GM23338 (cell line): ENCODE results near the gene FBRSL1. TPM values are rescaled to one million over a fixed set of nuclear protein-coding genes. Genes with fewer than 3 reads are reported as not detected.

Experiments
- ATAC-seq: fragments of 200-7000 bp; cut with Tn5 transposase; 3 replicates; pipeline ENCODE4 v1.9.1; 2020
- DNase-seq: peaks from one replicate; pipeline ENCODE4 v3.0.0-alpha.2; 2015; ENCODE audit warnings: low spot score
- H2AFZ ChIP-seq: fragments of 200-600 bp; sonication (generic); 2 replicates; pipeline ENCODE4 v1.8.0; 2016; ENCODE audit warnings: antibody characterized with exemption, mild to moderate bottlenecking, moderate library complexity
- H3F3A ChIP-seq: fragments of 200-600 bp; sonication (generic); replicated peaks from 2 replicates; pipeline ENCODE4 v1.8.0; 2017; ENCODE audit warnings: antibody characterized with exemption, mixed run types, low read depth
- H3K27ac ChIP-seq: fragments of 200-600 bp; sonication (generic); 2 replicates; pipeline ENCODE4 v1.6.1; 2016; ENCODE audit warnings: low read depth
- H3K27me3 ChIP-seq: fragments of 200-600 bp; sonication (generic); 2 replicates; pipeline ENCODE4 v1.8.0; 2016; ENCODE audit warnings: mild to moderate bottlenecking, mixed run types, moderate library complexity; ENCODE audit not compliant: insufficient read depth
- H3K36me3 ChIP-seq: fragments of 200-600 bp; sonication (generic); 2 replicates; pipeline ENCODE4 v1.8.0; 2016; ENCODE audit warnings: mild to moderate bottlenecking; ENCODE audit not compliant: insufficient read depth
- H3K4me1 ChIP-seq: fragments of 200-600 bp; sonication (generic); 2 replicates; pipeline ENCODE4 v1.8.0; 2016; ENCODE audit warnings: mild to moderate bottlenecking, moderate library complexity; ENCODE audit not compliant: insufficient read depth
- H3K4me2 ChIP-seq: fragments of 200-600 bp; sonication (generic); 2 replicates; pipeline ENCODE4 v1.7.1; 2017; ENCODE audit warnings: mixed run types
- H3K4me3 ChIP-seq: fragments of 200-600 bp; sonication (generic); 2 replicates; pipeline ENCODE4 v1.6.1; 2016; ENCODE audit warnings: mixed run types
- H3K79me2 ChIP-seq: fragments of 200-600 bp; sonication (generic); replicated peaks from 2 replicates; pipeline ENCODE4 v1.8.0; 2017; ENCODE audit warnings: mild to moderate bottlenecking; ENCODE audit not compliant: insufficient read depth
- H3K9me2 ChIP-seq: fragments of 200-600 bp; sonication (generic); 2 replicates; pipeline ENCODE4 v1.8.0; 2017; ENCODE audit not compliant: insufficient read depth
- H4K20me1 ChIP-seq: fragments of 200-600 bp; sonication (generic); replicated peaks from 2 replicates; pipeline ENCODE4 v1.8.0; 2017; ENCODE audit warnings: mild to moderate bottlenecking; ENCODE audit not compliant: insufficient read depth
- H3K27ac Mint-ChIP-seq: 2 replicates; pipeline ENCODE4 v1.8.0; 2020; ENCODE audit warnings: inconsistent platforms, mild to moderate bottlenecking, moderate library complexity, mixed read lengths
- H3K27me3 Mint-ChIP-seq: 3 replicates; pipeline ENCODE4 v1.8.0; 2022; ENCODE audit warnings: low read depth, mild to moderate bottlenecking, moderate library complexity, mixed read lengths, inconsistent platforms; ENCODE audit not compliant: insufficient read depth, poor library complexity
- H3K36me3 Mint-ChIP-seq: 3 replicates; pipeline ENCODE4 v1.8.0; 2021; ENCODE audit warnings: low read depth, mild to moderate bottlenecking, inconsistent platforms, moderate library complexity, mixed read lengths
- H3K4me1 Mint-ChIP-seq: 3 replicates; pipeline ENCODE4 v1.8.0; 2020; ENCODE audit warnings: mild to moderate bottlenecking, inconsistent platforms, mixed read lengths
- H3K4me3 Mint-ChIP-seq: 3 replicates; pipeline ENCODE4 v1.8.0; 2021; ENCODE audit warnings: moderate library complexity, mild to moderate bottlenecking, inconsistent platforms, mixed read lengths
- H3K9me3 Mint-ChIP-seq: 3 replicates; pipeline ENCODE4 v1.8.0; 2020; ENCODE audit warnings: moderate library complexity, mild to moderate bottlenecking, inconsistent platforms, mixed read lengths
- CREB1 ChIP-seq: fragments of 250-450 bp; sonication (Bioruptor Pico); IDR thresholded peaks from 2 replicates; pipeline ENCODE4 v1.5.0; 2020; ENCODE audit warnings: low read depth, mild to moderate bottlenecking, moderate library complexity
- CTCF ChIP-seq, 2 experiments: fragments of 200-600 bp in 1 of 2; sonication (generic) in 1 of 2; conservative IDR thresholded peaks; 2 replicates each; pipeline versions ENCODE4 v1.5.1 to v1.6.1; 2016 to 2017; ENCODE audit warnings: antibody characterized with exemption in 2 of 2, low read depth in 2 of 2, mild to moderate bottlenecking in 2 of 2, moderate library complexity in 1 of 2
- ETS1 ChIP-seq: IDR thresholded peaks from 2 replicates; pipeline ENCODE4 v1.6.1; 2016; ENCODE audit warnings: antibody characterized with exemption
- EZH2phosphoT487 ChIP-seq: fragments of 200-600 bp; sonication (generic); IDR thresholded peaks from one replicate; pipeline ENCODE4 v1.8.1; 2018; ENCODE audit warnings: antibody characterized with exemption; ENCODE audit not compliant: unreplicated experiment
- JUNB ChIP-seq: IDR thresholded peaks from one replicate; pipeline ENCODE4 v1.6.1; 2016; ENCODE audit warnings: antibody characterized with exemption; ENCODE audit not compliant: unreplicated experiment
- NANOG ChIP-seq: IDR thresholded peaks from 2 replicates; pipeline ENCODE4 v1.6.1; 2016; ENCODE audit warnings: antibody characterized with exemption, borderline replicate concordance
- POLR2AphosphoS5 ChIP-seq: IDR thresholded peaks from 2 replicates; pipeline ENCODE4 v1.6.1; 2016; ENCODE audit warnings: antibody characterized with exemption, low read depth
- REST ChIP-seq: IDR thresholded peaks from one replicate; pipeline ENCODE4 v1.6.1; 2018; ENCODE audit warnings: antibody characterized with exemption; ENCODE audit not compliant: unreplicated experiment
- STAT1 ChIP-seq: IDR thresholded peaks from one replicate; pipeline ENCODE4 v1.6.1; 2016; ENCODE audit warnings: antibody characterized with exemption; ENCODE audit not compliant: unreplicated experiment
- ZNF114 ChIP-seq: fragments of 250-450 bp; sonication (Bioruptor Pico); IDR thresholded peaks from 2 replicates; pipeline ENCODE4 v1.5.0; 2020; ENCODE audit warnings: mild to moderate bottlenecking, moderate library complexity
- ZNF331 ChIP-seq: fragments of 250-450 bp; sonication (Bioruptor Pico); IDR thresholded peaks from 2 replicates; pipeline ENCODE4 v1.5.0; 2020; ENCODE audit warnings: low read depth, mild to moderate bottlenecking, moderate library complexity
- polyA plus RNA-seq: library from polyadenylated mRNA; unstranded; fragments of >200 nt; fragmentation: Nextera tagmentation; extraction: Ambion mirVana; gene quantifications from 2 replicates; pipeline ENCODE4 v1.2.1, GENCODE V29; 2016
- total RNA-seq: library from RNA; depleted of rRNA; stranded (reverse); fragments of >200 nt; shearing (Covaris generic); gene quantifications from 2 replicates; pipeline ENCODE4 v1.2.3, GENCODE V29; 2014

The FBRSL1 gene
- total and polyA plus RNA-seq, 2 experiments from 2014 or later, result 37.8 to 89.8 TPM

GRCh38 chr12:132481771-132482745 is 7.9 kb upstream of the FBRSL1 start (continued):
- TF ChIP-seq EZH2phosphoT487, result no peak
- TF ChIP-seq POLR2AphosphoS5, result no peak
- TF ChIP-seq ZNF114 (CRISPR knock-in tag), result no peak
- TF ChIP-seq REST, result no peak
- no peak for TF ChIP-seq CTCF (conservative IDR thresholded peaks at IDR 0.05; ENCODE audit: low read depth in 2 of 2)
- no peak for TF ChIP-seq NANOG

- H3K4me1 Mint-ChIP-seq, result 0 out of 3 replicates have a peak, but pooled peaks cover 4% of the 10 kb centered on the region
- Histone ChIP-seq H4K20me1 (no peaks in the 10 kb centered on the region), H3K9me2 (no peaks in the 10 kb centered on the region), H3K79me2 (no peaks in the 10 kb centered on the region), H3F3A (no peaks in the 10 kb centered on the region), H2AFZ (no peak overlapping the region), H3K4me3 (no peak overlapping the region), H3K4me2 (no peak overlapping the region), H3K27me3 (peaks cover 89% of the 10 kb centered on the region), H3K4me1 (no peaks in the 10 kb centered on the region), H3K36me3 (no peaks in the 10 kb centered on the region), H3K27ac (no peak overlapping the region)
- H3K4me3 Mint-ChIP-seq, result no peak overlapping the region
- ATAC-seq (no peak), DNase-seq (no peak)
- H3K36me3 Mint-ChIP-seq, result no peaks in the 10 kb centered on the region
- H3K27me3 Mint-ChIP-seq, result peaks cover 62% of the 10 kb centered on the region
- no peaks in the 10 kb centered on the region for H3K9me3 Mint-ChIP-seq
- H3K27ac Mint-ChIP-seq, result no peak overlapping the region
- no peak for TF ChIP-seq EZH2phosphoT487
- TF ChIP-seq ETS1, result no peak
- TF ChIP-seq ZNF331 (CRISPR knock-in tag), result no peak
- TF ChIP-seq NANOG, result no peak
- no peak for TF ChIP-seq JUNB
- no peak for TF ChIP-seq STAT1
- TF ChIP-seq CTCF (conservative IDR thresholded peaks at IDR 0.05; ENCODE audit: low read depth in 2 of 2), result no peak
- no peak for TF ChIP-seq CREB1 (CRISPR knock-in tag)
Observed at GRCh38 chr12:132482771-132483170, 7.2 kb upstream of the FBRSL1 start.
